Measurements from ENCODE around the gene OR2A25.

- TF ChIP-seq, protein P1, sequence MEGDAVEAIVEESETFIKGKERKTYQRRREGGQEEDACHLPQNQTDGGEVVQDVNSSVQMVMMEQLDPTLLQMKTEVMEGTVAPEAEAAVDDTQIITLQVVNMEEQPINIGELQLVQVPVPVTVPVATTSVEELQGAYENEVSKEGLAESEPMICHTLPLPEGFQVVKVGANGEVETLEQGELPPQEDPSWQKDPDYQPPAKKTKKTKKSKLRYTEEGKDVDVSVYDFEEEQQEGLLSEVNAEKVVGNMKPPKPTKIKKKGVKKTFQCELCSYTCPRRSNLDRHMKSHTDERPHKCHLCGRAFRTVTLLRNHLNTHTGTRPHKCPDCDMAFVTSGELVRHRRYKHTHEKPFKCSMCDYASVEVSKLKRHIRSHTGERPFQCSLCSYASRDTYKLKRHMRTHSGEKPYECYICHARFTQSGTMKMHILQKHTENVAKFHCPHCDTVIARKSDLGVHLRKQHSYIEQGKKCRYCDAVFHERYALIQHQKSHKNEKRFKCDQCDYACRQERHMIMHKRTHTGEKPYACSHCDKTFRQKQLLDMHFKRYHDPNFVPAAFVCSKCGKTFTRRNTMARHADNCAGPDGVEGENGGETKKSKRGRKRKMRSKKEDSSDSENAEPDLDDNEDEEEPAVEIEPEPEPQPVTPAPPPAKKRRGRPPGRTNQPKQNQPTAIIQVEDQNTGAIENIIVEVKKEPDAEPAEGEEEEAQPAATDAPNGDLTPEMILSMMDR (IDR thresholded peaks at IDR 0.05), result no peak
- no peak for TF ChIP-seq POLR2A (IDR thresholded peaks at IDR 0.05)
- TF ChIP-seq POLR2AphosphoS5 (IDR thresholded peaks at IDR 0.05; ENCODE audit: insufficient read depth in 1 of 2, low read depth in 1 of 2), result no peak
These were observed at the start of gene OR2A25 for GRCh38 chr7:144069511-144069910.

Data from vagina (tissue), 2 donors.